GM20000 (cell line): Measurements from ENCODE around the gene RANGAP1.

ENCODE experiments used
- DNase-seq: peaks from one replicate; pipeline ENCODE4 v3.0.0; 2012; ENCODE audit warnings: low spot score
- CTCF ChIP-seq: IDR thresholded peaks from 2 replicates; pipeline ENCODE4 v1.5.1; 2012; ENCODE audit warnings: mild to moderate bottlenecking, control low read depth; ENCODE audit errors: extremely low read depth, missing control alignments

The RANGAP1 gene

DNA sequence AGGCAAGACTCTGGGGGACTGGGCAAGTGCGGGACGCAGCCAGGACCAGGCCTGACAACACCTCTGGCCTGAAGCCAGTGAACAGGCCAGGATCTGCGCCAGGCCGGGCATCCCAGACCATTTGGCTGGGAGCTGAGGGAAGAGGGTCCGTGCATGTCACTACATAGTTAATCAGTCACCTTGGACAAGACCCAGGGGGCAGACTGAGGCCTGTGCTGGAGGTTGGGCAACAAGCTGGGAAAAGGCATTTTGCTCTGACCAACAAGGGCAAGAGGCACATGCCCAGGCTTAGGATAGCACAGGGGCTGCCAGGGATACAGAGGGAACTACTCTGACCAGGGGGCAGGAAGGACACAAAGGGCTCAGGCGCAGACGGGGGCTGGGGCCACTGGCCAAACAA is 38.3 kb downstream of the RANGAP1 start:
- DNase-seq, result no peak

GRCh38 chr22:41245917-41246499 is 40.0 kb downstream of the RANGAP1 start:
- no peak for DNase-seq
- TF ChIP-seq CTCF, result no peak

More for the DNA sequence above, 38.3 kb downstream of the RANGAP1 start:
- TF ChIP-seq CTCF, result no peak

GRCh38 chr22:41243361-41243760 is 42.6 kb downstream of the RANGAP1 start:
- TF ChIP-seq CTCF, result no peak
- DNase-seq, result no peak

- no peak for TF ChIP-seq CTCF
- no peak for DNase-seq
Measured at GRCh38 chr22:41242396-41243117, 43.4 kb downstream of the RANGAP1 start.

GRCh38 chr22:41241133-41241676 is 44.8 kb downstream of the RANGAP1 start:
- TF ChIP-seq CTCF, result no peak

DNA sequence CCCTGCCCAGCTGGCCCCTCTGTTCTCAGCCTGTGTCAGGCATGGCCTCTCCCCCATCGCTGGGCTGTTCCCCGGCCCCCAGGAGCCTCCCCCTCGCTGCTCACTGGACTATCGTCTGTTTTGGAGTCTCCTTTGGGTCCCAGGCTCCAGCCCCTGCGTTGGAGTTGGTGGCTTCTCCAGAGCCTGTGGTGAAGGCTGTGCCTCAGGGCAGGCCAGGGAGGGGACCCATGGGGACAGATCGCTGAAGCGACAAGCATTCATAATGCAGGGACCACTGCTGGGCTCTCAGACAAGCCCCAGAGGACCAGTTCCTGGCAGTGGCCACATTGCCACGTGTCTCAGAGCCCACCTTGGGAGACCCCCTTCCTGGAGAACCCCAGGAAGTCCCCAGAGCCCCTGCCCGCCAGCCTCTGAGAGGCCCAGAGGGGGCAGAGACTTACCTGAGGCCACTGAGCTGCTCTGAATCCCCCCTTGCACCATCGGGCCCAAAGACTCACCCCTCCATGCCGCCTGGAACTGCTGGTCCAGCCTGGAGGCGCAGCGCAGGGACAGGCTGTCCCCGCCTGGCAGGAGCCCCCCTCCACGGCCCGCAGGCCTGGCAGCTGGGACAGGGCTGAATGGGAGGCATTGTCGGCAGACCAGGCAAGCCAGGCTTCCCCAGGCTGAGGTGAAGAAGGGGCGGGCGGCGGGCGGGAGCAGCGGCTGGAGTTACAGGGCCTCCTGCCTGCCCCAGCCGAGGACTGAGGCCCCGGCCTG is 45.4 kb downstream of the RANGAP1 start, which contains the start of gene CHADL:
Gene CHADL (minus strand): TSS at position 555 of the 756 bp plus-strand sequence. CDS start 50 bp downstream, at position 505.
- DNase-seq, result no peak
- TF ChIP-seq CTCF, result no peak

More at GRCh38 chr22:41241133-41241676, 44.8 kb downstream of the RANGAP1 start:
- DNase-seq, result no peak
